Activated naive CD4-positive, alpha-beta T cell treated with anti-CD3 and anti-CD28 coated beads, Interleukin-2, amount 50 U/mL, for 16 hours (primary cell): ENCODE data around the gene FNDC3A.
"Not testable (repeated sequence)": the region's sequence is repeated elsewhere in the genome, so short reads cannot be mapped to it uniquely, and the experiment has no call there.

Experiments used
- DNase-seq: peaks from one replicate; pipeline ENCODE4 v3.0.0-alpha.2; 2020

The FNDC3A gene

DNA sequence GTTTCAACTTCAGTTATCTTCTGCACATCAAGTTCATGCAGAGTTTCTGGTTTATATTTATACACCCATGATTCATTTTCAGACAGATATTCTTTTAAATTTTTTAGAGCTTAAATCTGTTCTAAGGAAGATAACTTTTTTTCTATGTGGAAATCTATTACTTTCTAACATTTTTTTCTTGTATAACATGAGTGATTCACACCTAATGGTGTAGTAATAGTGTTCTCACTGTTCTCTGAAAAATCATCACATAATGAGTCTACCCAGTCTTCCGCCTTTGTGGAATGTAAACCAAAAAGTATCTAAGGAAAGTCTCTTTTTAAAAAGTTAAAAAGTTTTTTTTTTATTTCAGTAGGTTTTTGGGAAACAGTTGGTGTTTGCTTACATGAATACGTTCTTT, 70.8 kb downstream of the FNDC3A start:
- no peak for DNase-seq

DNA sequence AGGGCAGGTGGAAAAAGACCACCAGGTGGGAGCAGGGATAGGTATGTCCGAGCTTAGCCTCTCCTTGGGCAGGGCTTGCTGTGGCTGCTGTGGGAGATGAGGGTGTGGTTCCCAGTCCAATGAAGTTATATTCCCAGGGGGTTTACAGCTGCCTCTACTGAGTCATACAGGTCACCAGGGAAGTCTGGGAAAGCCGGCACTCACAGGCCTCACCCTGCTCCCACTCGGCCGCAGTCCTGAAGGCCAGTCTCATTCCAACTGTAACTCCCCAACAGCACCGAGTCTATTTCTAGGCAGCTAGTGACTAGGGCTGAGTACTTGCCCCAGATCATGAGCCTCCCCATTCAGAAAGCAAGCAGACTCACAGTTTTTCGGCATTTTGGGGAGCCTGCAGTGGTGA, 77.1 kb downstream of the FNDC3A start:
- DNase-seq, result no peak

- DNase-seq, result no peak
Observed at GRCh38 chr13:49053215-49053614, 77.5 kb downstream of the FNDC3A start.

GRCh38 chr13:49053906-49054305, 78.2 kb downstream of the FNDC3A start:
- DNase-seq, result no peak

GRCh38 chr13:49055021-49055420, 79.3 kb downstream of the FNDC3A start:
- no peak for DNase-seq

- no peak for DNase-seq
Observed at GRCh38 chr13:49057176-49057575, 81.5 kb downstream of the FNDC3A start.

- DNase-seq, result no peak
Observed at GRCh38 chr13:49058761-49059160, 83.0 kb downstream of the FNDC3A start.

- no peak for DNase-seq
Observed at GRCh38 chr13:49060678-49061387, 85.1 kb downstream of the FNDC3A start.

DNA sequence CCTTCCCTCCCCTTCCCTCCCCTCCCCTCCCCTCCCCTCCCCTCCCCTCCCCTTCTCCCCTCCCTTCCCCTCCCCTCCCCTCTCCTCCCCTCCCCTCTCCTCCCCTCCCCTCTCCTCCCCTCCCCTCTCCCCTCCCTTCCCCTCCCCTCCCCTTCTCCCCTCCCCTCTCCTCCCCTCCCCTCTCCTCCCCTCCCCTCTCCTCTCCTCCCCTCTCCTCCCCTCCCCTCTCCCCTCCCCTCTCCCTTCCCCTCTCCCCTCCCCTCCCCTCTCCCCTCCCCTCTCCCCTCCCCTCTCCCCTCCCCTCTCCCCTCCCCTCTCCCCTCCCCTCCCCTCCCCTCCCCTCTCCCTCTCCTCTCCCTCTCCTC, 85.7 kb downstream of the FNDC3A start:
- not testable (repeated sequence) for DNase-seq

DNA sequence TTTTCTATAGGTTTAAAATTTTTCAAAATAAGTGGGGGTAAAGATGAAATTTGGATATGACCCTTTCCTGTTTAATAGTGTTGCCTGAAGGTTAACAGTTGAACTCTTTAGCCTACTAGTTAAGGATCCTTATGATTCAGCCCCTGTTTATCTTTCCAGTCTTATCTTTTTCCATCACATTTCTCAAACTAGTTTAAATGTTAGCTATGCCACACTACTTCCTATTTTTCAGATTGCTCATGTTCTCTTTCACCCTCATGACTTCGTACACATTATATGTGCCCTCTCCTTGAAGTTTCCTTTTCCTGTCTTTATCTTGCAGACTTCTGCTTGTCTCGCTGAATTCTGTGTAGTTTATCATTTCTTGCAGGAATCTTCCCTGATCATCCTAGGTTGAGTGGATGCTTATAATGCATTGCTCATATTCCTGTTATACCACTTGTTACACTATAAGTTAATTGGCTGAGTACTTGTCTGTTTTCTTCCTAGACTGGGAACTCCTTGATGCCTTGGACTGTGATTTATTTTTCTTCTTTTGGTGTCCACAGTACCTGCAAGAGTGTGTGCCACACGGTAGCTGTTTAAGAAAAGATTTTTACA, 86.7 kb downstream of the FNDC3A start:
- no peak for DNase-seq

DNA sequence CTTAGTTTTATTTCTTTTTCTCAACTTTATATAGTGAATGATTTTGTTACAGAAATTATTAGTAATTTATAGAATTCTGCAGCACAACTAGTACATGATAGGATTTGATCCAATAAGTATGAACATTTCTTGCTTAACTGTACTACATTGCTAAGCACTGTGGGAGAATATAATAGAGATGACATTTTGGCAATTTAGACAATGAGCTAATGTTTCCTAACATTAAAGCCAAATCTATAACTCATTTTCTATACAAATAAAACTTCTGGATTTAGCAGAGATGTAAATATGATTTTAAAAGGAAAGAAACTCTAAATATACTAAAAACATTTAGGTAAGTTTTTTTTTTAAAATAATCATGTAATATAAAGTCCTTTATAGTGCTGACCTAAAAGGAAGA, 87.3 kb downstream of the FNDC3A start:
- DNase-seq, result no peak

- DNase-seq, result no peak
Observed at GRCh38 chr13:49063497-49063896, 87.8 kb downstream of the FNDC3A start.

GRCh38 chr13:49064476-49064875, 88.8 kb downstream of the FNDC3A start:
- no peak for DNase-seq

- DNase-seq, result no peak
Observed at GRCh38 chr13:49066856-49067255, 91.1 kb downstream of the FNDC3A start.

- DNase-seq, result not testable (repeated sequence)
Observed at GRCh38 chr13:49068498-49068897, 92.8 kb downstream of the FNDC3A start.

DNA sequence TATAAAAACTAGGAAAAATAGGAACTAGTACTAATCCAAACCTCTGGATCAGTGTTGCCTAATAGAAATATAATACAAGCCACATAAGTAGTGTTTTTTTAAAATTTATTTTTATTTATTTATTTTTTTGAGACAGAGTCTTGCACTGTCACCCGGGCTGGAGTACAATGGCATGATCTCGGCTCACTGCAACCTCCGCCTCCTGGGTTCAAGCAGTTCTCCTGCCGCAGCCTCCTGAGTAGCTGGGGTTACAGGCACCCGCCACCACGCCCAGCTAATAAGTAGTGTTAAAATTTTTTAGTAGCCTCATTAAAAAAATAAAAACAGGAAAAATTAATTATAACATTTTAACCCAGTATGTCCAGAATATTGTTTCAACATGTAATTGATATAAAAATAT, 94.3 kb downstream of the FNDC3A start:
- not testable (repeated sequence) for DNase-seq

DNA sequence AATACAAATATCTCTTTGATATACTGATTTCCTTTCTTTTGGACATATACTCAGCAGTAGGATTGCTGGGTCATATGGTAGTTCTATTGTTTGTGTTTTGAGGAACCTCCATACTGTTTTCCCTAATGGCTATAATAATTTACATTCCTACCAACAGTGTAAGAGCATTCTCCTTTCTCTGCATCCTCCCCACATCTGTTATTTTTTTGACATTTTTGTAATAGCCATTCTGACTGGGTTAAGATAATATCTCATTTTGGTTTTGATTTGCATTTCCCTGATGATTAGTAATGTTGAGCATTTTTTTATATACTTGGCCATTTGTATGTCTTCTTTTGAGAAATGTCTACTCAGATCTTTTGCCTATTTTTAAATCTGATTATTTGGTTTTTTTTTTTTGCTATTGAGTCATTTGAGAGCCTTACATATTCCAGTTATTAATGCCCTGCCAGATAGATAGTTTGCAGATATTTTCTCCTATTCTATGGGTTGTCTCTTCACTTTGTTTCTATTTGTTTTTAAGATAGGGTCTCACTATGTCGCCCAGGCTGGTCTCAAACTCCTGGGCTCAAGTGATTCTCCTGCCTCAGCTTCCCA, 95.7 kb downstream of the FNDC3A start:
- DNase-seq, result no peak

DNA sequence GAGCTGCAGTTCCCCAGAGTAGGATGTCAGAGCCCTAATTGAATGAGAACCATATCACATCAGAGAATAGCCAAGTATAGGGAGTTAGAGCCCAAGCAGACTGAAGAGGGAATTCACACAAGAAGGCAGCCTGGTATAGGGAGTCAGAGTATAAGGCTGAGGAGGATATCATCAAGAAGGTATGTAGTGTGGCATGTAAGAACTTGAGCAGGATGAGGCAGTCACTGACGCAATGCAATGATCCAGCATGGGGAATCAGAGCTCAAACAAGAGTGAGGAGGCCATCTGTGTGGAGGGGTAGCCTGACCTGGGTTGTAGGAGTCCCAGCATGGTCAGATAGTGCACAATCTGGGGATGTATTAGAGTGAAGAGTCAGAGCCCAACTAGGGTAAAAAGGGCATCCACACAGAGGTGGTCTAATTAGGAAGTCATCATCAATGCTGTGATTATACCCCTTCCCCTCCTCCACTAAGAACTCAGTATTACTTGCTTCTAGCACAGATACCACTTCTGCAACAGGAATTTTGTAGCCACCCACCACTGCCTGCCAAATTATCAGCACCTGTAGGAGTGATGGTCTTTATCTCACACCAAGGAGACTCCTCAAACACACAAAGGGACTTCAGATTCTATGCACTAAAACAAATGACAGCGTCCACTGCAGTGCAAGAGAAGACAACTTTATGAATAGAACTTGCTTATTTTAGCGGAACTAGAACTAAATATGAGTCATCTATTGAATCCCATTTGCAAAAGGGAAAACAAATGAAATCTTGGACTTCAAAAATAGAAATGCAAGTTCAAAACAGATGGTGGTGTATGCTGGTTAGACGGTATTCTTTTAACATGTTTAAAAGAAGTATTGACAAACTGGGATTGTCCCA, 107.2 kb downstream of the FNDC3A start:
- no peak for DNase-seq

- no peak for DNase-seq
Observed at GRCh38 chr13:49084961-49085360, 109.2 kb downstream of the FNDC3A start.

GRCh38 chr13:49086722-49087121, 111.0 kb downstream of the FNDC3A start:
- DNase-seq, result no peak

GRCh38 chr13:49093376-49093775, 117.7 kb downstream of the FNDC3A start:
- DNase-seq, result no peak

- no peak for DNase-seq
Observed at GRCh38 chr13:49097374-49097773, 121.7 kb downstream of the FNDC3A start.

- DNase-seq, result no peak
Observed at GRCh38 chr13:49098198-49098597, 122.5 kb downstream of the FNDC3A start.
